Smooth muscle cell (in vitro differentiated cells): ENCODE measurements around the gene CACNA2D1. TPM values are rescaled to one million over a fixed set of nuclear protein-coding genes. Genes with fewer than 3 reads are reported as not detected.

Source experiments
- DNase-seq: peaks from one replicate; lab custom pipeline; 2025; ENCODE audit not compliant: unreplicated experiment; lab: John Stamatoyannopoulos, UW
- H2AFZ ChIP-seq: fragments of 200-600 bp; sonication (generic); 2 replicates; pipeline ENCODE4 v1.6.0; 2016; ENCODE audit warnings: antibody characterized with exemption, low read depth, mild to moderate bottlenecking
- H3F3A ChIP-seq: fragments of 200-600 bp; sonication (generic); 2 replicates; pipeline ENCODE4 v1.6.0; 2017; ENCODE audit warnings: antibody characterized with exemption, low read depth
- H3K27ac ChIP-seq: fragments of 200-600 bp; sonication (generic); 2 replicates; pipeline ENCODE4 v1.5.1; 2016; ENCODE audit warnings: low read depth, mild to moderate bottlenecking
- H3K27me3 ChIP-seq: fragments of 200-600 bp; sonication (generic); 2 replicates; pipeline ENCODE4 v1.6.1; 2016; ENCODE audit warnings: low read depth, mild to moderate bottlenecking
- H3K36me3 ChIP-seq: fragments of 200-600 bp; sonication (generic); 2 replicates; pipeline ENCODE4 v1.5.1; 2016; ENCODE audit warnings: low read depth
- H3K4me1 ChIP-seq: fragments of 200-600 bp; sonication (generic); 2 replicates; pipeline ENCODE4 v1.5.1; 2016; ENCODE audit warnings: low read depth
- H3K4me2 ChIP-seq: fragments of 200-600 bp; sonication (generic); 2 replicates; pipeline ENCODE4 v1.6.0; 2016; ENCODE audit warnings: mild to moderate bottlenecking
- H3K4me3 ChIP-seq: fragments of 200-600 bp; sonication (generic); 2 replicates; pipeline ENCODE4 v1.5.1; 2016; ENCODE audit warnings: mild to moderate bottlenecking
- H3K79me2 ChIP-seq: fragments of 200-600 bp; sonication (generic); 2 replicates; pipeline ENCODE4 v1.6.0; 2016; ENCODE audit warnings: low read depth, mild to moderate bottlenecking
- H3K9ac ChIP-seq: fragments of 200-600 bp; sonication (generic); 2 replicates; pipeline ENCODE4 v1.6.0; 2016; ENCODE audit warnings: low read depth
- H3K9me3 ChIP-seq: fragments of 200-600 bp; sonication (generic); replicated peaks from 2 replicates; pipeline ENCODE4 v1.5.1; 2016; ENCODE audit warnings: low read depth
- H4K20me1 ChIP-seq: fragments of 200-600 bp; sonication (generic); 2 replicates; pipeline ENCODE4 v1.6.0; 2016; ENCODE audit warnings: low read depth
- WGBS: methylation state at CpG from one replicate; pipeline ENCODE4 v1.1.7; 2016; ENCODE audit warnings: low lambda C conversion rate; 5-methylcytosine and 5-hydroxymethylcytosine counted together
- polyA plus RNA-seq: library from polyadenylated mRNA; unstranded; fragments of >200 nt; fragmentation: Nextera tagmentation; extraction: Ambion mirVana; gene quantifications from 2 replicates; pipeline ENCODE4 v1.2.1, GENCODE V29; 2016
- total RNA-seq: library from RNA; depleted of rRNA; stranded (reverse); fragments of >200 nt; gene quantifications from 2 replicates; pipeline ENCODE4 v1.2.3, GENCODE V29; 2014
- TF ChIP-seq, protein P1 (sequence below): fragments of 200-600 bp; sonication (generic); IDR thresholded peaks from 2 replicates; pipeline ENCODE4 v1.5.1; 2017; ENCODE audit warnings: borderline replicate concordance, mild to moderate bottlenecking, antibody characterized with exemption; ENCODE audit not compliant: insufficient read depth, poor library complexity, severe bottlenecking

The CACNA2D1 gene
- total and polyA plus RNA-seq, 2 experiments from 2014 or later: 4.1 to 39.3 TPM

DNA sequence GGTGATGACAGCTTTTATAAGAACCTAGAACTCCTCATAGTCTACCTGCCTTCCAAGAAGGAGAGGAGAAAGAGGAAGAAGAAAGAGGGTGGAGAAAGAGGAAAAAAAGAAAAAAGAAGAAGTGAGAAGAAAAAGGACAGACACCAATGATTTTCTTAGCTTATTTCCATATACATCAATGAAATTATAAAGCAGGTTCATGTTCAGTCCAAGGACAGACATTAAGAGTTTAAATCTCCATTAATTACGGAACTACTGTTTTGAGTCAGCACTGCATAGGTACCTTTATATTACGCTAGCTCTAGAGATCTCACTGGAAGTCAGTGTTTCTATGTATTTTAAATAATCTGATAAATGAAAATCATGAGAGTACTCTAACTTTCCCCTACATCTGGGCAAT, 364.8 kb downstream of the CACNA2D1 start:
- TF ChIP-seq, protein P1, sequence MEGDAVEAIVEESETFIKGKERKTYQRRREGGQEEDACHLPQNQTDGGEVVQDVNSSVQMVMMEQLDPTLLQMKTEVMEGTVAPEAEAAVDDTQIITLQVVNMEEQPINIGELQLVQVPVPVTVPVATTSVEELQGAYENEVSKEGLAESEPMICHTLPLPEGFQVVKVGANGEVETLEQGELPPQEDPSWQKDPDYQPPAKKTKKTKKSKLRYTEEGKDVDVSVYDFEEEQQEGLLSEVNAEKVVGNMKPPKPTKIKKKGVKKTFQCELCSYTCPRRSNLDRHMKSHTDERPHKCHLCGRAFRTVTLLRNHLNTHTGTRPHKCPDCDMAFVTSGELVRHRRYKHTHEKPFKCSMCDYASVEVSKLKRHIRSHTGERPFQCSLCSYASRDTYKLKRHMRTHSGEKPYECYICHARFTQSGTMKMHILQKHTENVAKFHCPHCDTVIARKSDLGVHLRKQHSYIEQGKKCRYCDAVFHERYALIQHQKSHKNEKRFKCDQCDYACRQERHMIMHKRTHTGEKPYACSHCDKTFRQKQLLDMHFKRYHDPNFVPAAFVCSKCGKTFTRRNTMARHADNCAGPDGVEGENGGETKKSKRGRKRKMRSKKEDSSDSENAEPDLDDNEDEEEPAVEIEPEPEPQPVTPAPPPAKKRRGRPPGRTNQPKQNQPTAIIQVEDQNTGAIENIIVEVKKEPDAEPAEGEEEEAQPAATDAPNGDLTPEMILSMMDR: no peak
- Histone ChIP-seq H4K20me1 (no peaks in the 10 kb centered on the region), H3K27ac (no peak overlapping the region), H3K27me3 (no peaks in the 10 kb centered on the region), H3F3A (no peaks in the 10 kb centered on the region), H3K36me3 (no peaks in the 10 kb centered on the region), H2AFZ (no peak overlapping the region), H3K4me1 (no peaks in the 10 kb centered on the region), H3K4me3 (no peak overlapping the region), H3K4me2 (no peak overlapping the region), H3K9ac (no peak overlapping the region), H3K9me3 (no peaks in the 10 kb centered on the region), H3K79me2 (no peaks in the 10 kb centered on the region)
- DNase-seq: no peak
- WGBS: 96% methylated on average over 2 of the region's 2 CpGs

GRCh38 chr7:82071468-82071867, 372.1 kb downstream of the CACNA2D1 start:
- Histone ChIP-seq H3K4me1 (no peaks in the 10 kb centered on the region), H3K27me3 (no peaks in the 10 kb centered on the region), H3K4me3 (no peak overlapping the region), H3K9ac (no peak overlapping the region), H3F3A (no peaks in the 10 kb centered on the region), H2AFZ (no peak overlapping the region), H3K36me3 (no peaks in the 10 kb centered on the region), H3K9me3 (no peaks in the 10 kb centered on the region), H3K79me2 (no peaks in the 10 kb centered on the region), H3K4me2 (no peak overlapping the region), H3K27ac (no peak overlapping the region), H4K20me1 (no peaks in the 10 kb centered on the region)
- TF ChIP-seq, protein P1: no peak
- no peak for DNase-seq
- 64% methylated on average over 2 of the region's 2 CpGs for WGBS

- TF ChIP-seq, protein P1: no peak
- no peaks in the 10 kb centered on the region for H3K4me1 ChIP-seq
- no peaks in the 10 kb centered on the region for H3K27me3 ChIP-seq
- H3K4me2 ChIP-seq: no peak overlapping the region
- no peak overlapping the region for H3K9ac ChIP-seq
- H2AFZ ChIP-seq: no peak overlapping the region
- no peaks in the 10 kb centered on the region for H4K20me1 ChIP-seq
- H3K9me3 ChIP-seq: no peaks in the 10 kb centered on the region
- H3K4me3 ChIP-seq: no peak overlapping the region
- no peaks in the 10 kb centered on the region for H3F3A ChIP-seq
- DNase-seq: no peak
- no peak overlapping the region for H3K27ac ChIP-seq
- H3K36me3 ChIP-seq: no peaks in the 10 kb centered on the region
- no peaks in the 10 kb centered on the region for H3K79me2 ChIP-seq
- 95% methylated on average over 2 of the region's 2 CpGs for WGBS
These were observed 375.8 kb downstream of the CACNA2D1 start for GRCh38 chr7:82067628-82068264.

GRCh38 chr7:82057476-82057875, 386.1 kb downstream of the CACNA2D1 start:
- no peaks in the 10 kb centered on the region for H3F3A ChIP-seq
- no peaks in the 10 kb centered on the region for H4K20me1 ChIP-seq
- no peak overlapping the region for H3K4me2 ChIP-seq
- no peaks in the 10 kb centered on the region for H3K4me1 ChIP-seq
- H3K79me2 ChIP-seq: no peaks in the 10 kb centered on the region
- TF ChIP-seq, protein P1: no peak
- H3K36me3 ChIP-seq: peaks cover 5% of the 10 kb centered on the region
- WGBS: 83% methylated on average over 1 of the region's 1 CpG
- H3K9me3 ChIP-seq: no peaks in the 10 kb centered on the region
- no peak overlapping the region for H2AFZ ChIP-seq
- no peaks in the 10 kb centered on the region for H3K27me3 ChIP-seq
- no peak for DNase-seq
- no peak overlapping the region for H3K27ac ChIP-seq
- H3K9ac ChIP-seq: no peak overlapping the region
- H3K4me3 ChIP-seq: no peak overlapping the region
